Stimulated activated CD4-positive, alpha-beta T cell treated with anti-CD3 and anti-CD28 coated beads, Interleukin-2, amount 100 ng/mL, for 48 hours (primary cell): Measurements from ENCODE around the gene TACC2.

ENCODE experiments used
- DNase-seq, 2 donors: peaks; one replicate each; pipeline ENCODE4 v3.0.0-alpha.2; 2020

Gene TACC2

GRCh38 chr10:122303271-122304053, 314.5 kb downstream of the TACC2 start:
- no peak for DNase-seq
